GM19467 (cell line): ENCODE data around the gene KRTAP20-4.

ENCODE experiments used
- ATAC-seq: cut with Tn5 transposase; IDR thresholded peaks from one replicate; pipeline ENCODE4 v1.9.1; 2021; ENCODE audit warnings: mild to moderate bottlenecking, moderate library complexity; ENCODE audit not compliant: unreplicated experiment

The KRTAP20-4 gene

DNA sequence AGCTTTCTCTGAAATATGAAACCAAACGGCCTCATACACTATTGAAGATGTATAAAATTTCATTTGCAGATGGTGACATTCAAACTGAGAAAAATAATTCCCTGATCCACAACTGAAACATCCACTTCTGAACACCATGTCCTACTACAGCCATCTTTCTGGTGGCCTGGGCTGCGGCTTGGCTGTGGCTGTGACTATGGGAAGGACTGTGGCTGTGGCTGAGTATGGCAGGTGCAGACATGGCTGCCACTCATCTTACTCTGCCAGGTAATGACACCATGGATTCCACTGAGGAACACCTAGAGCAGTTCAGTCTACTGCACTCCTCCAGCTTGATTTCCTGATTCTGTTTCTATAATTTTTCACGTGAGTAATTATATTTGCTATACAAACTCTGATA lies at the start of gene KRTAP20-4:
Gene KRTAP20-4 (plus strand): TSS at position 106 of the 400 bp plus-strand sequence.
- ATAC-seq = no peak

DNA sequence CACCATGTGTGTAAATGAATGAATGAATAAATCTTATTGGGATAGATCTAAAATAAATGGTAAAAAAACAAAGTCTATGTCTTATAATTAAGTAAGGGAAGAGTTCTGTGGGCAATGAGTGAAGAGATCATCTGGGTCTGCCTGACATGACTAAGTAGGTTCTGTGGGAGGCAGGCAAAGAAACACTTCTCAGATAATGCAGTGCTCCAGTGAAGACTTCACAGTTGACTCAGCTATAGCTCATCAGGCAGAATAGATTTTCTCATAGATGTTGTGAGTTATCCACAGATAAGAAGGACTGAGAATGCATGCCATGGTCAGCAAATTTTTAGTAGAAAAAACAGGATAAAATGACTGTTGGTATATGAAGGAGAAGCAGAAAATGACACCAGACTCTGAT lies 42.7 kb upstream of the KRTAP20-4 start:
- no peak for ATAC-seq

DNA sequence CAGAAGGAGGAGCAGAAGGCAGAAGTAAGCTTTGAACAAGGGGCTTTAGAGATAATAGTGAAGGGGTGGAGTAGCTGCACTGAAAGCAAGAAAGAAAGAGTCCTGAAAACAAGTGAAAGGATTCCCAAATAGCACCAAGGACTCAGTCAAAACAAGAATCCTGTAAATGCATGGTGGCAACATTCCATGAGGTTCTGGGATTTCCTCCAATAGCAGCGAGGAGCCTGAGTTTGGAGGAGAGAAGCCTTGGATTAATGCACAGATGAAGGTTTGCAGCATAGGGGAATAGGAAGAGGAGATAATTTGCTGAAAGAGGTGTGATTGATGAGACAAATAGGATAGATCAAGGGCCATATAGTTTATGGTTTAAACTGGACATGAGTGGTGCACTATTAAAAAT lies 41.1 kb upstream of the KRTAP20-4 start:
- no peak for ATAC-seq

DNA sequence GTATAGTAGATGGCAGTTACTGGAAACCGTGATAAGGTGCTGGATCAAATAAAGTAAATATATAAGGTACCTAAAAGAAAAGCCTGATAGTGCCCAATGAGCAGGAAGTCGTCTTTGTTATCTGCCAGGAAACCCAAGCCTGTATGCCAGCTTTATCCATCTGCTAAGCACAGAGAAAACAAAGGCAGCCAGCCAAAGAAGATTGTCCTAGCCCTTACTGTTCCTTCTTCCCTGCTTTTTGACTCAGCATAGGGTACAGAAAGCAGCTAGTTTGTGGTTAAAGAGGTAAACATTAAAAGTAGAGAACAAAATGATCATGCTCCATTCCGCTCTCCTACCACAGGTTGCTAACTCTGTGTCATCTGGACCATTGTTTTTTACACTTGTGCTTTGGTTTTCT lies 40.3 kb upstream of the KRTAP20-4 start:
- no peak for ATAC-seq

DNA sequence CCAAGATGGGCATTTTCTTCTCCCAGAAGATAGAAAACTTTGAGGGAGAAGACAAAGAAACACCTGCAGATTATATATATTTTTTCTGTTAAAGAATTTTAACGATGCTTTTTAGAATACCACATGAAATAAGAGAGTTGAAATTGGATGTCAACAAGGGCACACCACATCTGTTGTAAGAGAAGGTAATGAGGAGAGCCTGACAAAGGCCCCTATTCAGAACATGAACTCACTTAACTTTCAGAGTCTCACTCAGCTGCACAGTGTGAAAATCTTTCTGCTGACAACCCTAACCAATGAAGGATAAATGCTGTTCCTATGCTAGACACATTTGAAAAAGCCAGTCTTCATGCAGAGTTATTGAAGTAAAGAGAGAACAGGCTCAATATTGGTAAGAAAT lies 37.6 kb upstream of the KRTAP20-4 start:
- ATAC-seq = no peak

DNA sequence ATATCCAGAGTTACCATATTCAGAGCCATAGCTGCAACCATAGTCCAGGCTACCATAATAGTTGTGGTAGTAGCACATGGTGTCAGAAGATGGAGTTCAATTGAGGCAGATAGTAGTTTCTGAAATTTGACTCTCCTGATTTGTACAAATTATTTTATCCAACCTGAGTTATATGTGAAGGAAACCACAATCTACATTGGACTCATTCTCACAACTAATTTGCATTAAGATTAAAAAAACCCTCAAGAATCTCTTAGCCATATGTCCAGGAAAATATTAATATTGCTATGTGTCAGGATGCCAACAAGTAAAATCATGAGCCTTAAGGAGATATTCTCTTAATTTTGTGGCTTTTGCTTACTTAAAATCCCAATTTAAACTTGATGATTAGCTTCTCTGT lies 30.1 kb upstream of the KRTAP20-4 start, which contains the start of gene KRTAP22-2:
Gene KRTAP22-2 (minus strand): TSS at position 101 of the 400 bp plus-strand sequence.
- ATAC-seq = no peak

DNA sequence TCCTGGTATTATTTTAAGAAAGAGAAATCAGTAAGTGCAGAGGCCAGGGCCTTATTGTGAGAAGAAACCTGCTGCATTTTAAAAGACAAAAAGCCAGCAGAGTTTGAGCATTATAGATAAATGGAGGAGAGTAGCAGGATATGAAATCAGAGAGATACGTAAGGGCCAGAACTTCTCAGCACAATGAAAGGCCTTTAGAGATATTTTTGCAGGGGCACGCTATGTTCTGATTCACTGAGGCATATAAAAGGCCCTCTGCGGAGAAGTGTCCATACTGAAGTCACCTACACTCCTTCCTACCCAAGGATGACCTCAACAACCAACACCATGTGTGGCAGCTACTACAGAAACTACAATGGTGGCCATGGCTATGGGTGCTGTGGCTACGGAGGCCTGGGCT lies 28.3 kb upstream of the KRTAP20-4 start, which contains the start of gene KRTAP6-3:
Gene KRTAP6-3 (plus strand): TSS at position 301 of the 400 bp plus-strand sequence. CDS start 6 bp downstream, at position 307.
- ATAC-seq = no peak

DNA sequence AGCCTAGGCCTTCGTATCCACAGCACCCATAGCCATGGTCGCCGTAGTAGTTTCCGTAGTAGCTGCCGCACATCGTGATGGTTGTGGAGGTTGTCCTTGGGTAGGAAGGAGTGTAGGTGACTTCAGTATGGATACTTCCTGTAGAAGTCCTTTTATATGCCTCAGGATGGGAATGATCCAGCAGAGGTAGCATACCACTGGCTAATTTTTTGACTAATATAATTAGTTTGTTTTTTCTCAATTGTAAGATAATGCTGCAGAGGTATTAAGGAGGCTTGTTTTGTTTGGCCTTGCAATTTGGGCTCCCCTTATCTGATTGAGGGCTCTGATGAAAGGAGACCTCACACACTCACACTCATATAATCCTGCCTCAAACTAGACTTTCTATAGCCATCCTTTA lies 21.6 kb upstream of the KRTAP20-4 start, which contains the start of gene KRTAP6-2:
Gene KRTAP6-2 (minus strand): TSS at position 101 of the 400 bp plus-strand sequence. CDS start 28 bp downstream, at position 73.
- ATAC-seq = no peak

DNA sequence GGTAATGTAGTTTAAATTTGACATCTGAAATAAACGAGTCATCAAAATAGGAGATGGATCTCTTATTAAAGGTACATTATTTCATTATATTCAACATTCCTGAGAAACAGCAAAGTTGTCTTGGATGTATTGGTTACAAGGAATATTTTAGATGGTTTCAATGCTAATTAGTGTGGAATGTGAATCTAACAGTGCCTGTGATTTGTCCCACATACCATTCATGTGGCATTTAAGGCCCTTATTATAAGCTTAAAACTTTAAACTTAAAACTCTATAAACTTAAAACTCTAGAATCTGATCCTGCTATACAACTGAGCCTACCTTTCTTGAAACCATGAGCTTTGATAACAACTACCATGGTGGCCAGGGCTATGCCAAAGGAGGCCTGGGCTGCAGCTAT lies 19.6 kb upstream of the KRTAP20-4 start, which contains the start of gene KRTAP22-1:
Gene KRTAP22-1 (plus strand): TSS at position 301 of the 400 bp plus-strand sequence.
- no peak for ATAC-seq

DNA sequence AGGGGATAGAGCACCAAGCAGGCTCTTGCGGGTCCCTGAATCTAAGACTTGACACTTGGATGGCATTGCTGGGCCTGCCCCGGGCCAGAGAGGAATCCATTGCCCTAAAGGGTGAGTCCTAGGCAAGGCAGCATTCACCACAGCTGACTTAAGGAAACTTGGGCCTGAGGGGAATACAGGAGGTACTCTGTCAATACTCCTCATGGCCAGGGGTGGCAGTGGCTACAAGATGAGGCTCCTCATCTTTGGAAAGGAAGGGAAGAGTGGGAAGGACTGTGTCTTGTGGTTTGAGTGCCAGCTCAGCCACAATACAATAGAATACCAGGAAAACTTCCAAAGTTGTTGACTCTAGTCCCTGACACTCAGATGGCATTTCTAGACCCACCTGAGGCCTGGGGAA lies 14.5 kb upstream of the KRTAP20-4 start:
- no peak for ATAC-seq

DNA sequence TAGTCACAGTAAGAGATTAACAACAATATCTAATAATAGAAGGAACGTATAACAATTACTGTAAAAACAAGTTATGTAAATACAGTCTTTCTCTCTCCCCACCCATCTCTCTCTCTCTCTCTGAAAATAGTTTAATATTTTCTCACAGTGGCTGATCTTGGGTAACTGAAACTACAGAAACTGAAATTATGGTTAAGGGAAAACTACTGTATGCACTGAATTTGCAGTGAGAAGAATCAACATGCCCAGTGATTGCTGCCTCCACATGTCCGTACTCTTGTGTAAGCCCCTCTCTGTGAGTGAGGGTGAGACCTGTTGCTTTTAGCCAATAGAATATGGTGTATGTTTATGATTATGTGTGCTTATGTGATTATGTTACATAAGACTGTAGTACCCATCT lies 8.3 kb upstream of the KRTAP20-4 start:
- no peak for ATAC-seq

DNA sequence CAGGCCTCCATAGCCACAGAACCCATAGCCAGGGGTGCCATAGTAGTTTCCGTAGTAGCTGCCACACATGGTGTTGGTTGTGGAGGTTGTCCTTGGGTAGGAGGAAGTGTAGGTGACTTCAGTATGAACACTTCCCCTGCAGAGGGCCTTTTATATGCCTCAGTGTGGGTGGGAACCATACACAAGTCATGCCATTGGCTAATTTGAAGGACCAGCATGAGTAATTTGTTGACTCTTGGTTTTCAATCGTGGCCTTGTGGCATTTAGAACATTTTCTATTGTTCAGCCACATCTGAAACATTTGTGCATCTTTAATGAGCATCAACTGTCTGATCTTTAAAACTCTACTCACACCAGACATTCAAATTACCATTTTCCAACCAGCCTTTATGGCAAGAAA lies 6.6 kb upstream of the KRTAP20-4 start, which contains the start of gene KRTAP6-1:
Gene KRTAP6-1 (minus strand): TSS at position 95 of the 400 bp plus-strand sequence. CDS start 26 bp downstream, at position 69.
- no peak for ATAC-seq

DNA sequence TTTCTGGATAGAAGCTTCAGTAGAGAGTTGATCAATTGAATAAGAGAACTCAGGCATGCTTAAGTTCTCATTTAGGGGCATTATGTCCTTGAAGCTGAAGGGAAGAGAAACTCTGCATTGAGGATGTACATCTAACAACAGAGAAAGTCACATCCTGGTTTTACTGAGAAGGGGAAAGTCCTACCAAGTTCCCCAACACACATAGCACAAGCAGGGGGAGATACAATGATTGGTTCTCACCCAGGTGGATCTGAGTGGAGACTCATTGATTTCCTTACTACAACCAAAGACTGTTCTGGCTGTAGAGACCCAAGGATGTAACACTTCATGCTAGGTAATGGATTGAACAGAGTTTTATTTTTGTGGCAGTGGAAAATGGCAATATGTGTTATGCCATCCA lies 5.2 kb upstream of the KRTAP20-4 start:
- no peak for ATAC-seq

DNA sequence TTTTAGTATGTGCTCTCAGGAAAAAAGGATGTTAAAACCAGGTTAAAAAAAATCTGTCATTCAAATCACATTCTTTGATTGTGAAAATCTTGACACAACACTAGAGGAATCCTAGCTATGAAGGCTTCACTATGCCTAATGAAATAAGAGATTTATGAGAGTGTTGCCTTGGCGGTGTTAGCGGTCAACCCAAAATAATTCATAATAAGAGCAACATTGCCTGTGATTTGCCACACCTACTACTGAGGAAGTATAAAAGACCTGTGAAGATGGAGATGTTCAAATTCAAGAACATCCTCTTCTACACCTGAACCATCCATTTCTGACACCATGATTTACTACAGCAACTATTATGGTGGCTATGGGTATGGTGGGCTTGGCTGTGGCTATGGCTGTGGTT lies 4.3 kb upstream of the KRTAP20-4 start, which contains the start of gene KRTAP20-1:
Gene KRTAP20-1 (plus strand): TSS at position 301 of the 400 bp plus-strand sequence. CDS start 30 bp downstream, at position 331.
- ATAC-seq = no peak

DNA sequence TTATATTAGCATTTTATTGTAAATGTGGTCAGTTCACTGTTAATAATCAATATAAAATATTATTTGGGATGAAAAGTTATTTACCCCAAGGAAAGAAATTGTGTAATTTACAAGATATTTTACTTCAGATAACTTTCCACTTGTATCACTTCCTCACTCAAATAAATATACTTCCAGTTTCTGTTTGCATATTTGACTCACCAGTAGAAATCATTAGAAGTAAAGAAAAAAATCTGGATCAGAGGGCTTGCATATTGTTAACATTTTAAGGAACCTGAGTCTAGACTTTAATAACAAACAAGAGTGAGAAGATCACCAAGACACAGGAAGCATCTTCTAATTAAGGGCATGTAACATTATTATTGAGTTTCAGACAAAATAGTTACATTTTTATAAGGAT lies 347 bp upstream of the KRTAP20-4 start:
- no peak for ATAC-seq

DNA sequence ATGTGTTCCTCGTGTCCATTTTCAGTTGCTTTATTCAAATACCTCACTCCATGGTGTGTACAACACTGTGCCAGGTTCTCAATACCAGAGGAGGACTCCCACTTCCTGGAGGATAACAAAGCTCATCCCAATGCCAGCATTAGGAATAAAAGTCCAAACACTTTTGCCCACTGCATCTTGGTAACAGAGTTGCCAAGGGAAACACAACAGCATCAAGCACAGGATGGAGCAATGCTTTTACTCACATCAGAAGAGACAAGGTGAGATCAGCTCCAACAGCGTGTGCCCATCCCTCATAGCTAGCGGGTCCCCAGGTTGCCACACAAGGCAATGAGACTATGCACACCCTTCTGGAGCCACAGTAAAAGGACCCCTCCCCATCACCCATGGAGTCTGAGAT lies 2.9 kb downstream of the KRTAP20-4 start:
- no peak for ATAC-seq

DNA sequence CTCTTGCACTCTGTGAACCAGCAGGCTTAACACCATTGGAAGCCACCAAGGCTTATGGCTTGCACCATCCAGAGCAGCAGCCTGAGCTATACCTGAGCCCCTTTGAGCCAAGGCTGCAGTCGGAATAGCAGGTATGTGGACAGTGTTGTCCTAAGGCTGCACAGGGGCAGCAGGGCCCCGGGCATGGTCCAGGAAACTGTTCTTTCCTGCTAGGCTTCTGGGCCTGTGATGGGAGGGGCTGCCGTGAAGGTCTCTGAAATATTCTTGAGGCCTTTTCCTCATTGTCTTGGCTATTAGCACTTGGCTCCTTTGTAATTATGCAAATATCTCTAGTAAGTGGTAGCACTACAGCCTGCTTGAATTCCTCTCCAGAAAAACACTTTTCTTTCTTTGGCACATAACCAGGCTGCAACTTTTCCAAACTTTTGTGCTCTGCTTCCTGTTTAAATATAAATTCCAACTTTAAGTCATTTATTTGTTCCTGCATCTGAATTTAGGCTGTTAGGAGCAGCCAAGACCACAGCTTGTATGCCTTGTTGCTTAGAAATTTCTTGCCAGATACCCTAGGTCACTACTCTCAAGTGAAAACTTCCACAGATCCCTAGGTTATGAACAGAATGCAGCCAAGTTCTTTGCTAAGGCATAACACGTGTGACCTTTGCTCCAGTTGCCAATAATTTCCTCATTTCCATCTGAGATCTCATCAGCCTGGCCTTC lies 5.2 kb downstream of the KRTAP20-4 start:
- ATAC-seq = no peak

DNA sequence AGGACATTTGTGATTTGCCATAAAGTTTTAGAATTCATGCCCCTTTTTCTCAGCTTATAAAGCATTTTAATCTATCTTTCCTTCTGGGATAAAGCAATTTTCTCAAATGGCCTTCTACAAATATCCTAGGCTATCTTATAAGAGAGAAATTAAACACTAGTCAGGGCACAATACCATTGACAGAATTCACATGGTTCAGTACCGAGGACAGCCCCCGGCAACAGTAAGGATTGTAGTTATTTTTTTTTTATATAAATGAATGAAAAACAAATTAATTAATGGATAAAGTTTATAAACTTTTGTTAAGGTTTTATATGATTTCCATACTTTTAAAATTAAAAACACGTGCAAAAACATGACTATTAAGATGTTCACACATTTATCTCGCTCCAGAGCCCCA lies 7.7 kb downstream of the KRTAP20-4 start:
- ATAC-seq = no peak

DNA sequence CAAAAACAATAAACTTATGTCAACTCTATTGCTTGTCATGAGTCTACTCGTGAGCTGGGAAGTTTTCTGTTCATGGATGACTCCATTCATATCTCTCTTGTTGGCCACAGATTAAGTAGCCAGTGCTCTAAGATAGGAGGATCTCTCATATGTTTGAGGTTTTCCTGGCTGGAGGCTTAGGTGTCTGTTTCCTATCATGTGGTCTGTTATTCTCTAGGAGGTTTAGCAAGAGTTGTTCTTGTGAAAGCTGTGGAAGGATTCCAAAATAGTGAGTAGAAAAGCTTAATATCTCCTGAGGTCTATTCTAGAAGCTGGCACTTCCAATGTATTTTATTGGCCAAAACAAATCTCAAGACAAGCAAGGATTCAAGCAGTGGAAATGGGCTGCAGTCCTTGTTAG lies 8.8 kb downstream of the KRTAP20-4 start:
- ATAC-seq = no peak

DNA sequence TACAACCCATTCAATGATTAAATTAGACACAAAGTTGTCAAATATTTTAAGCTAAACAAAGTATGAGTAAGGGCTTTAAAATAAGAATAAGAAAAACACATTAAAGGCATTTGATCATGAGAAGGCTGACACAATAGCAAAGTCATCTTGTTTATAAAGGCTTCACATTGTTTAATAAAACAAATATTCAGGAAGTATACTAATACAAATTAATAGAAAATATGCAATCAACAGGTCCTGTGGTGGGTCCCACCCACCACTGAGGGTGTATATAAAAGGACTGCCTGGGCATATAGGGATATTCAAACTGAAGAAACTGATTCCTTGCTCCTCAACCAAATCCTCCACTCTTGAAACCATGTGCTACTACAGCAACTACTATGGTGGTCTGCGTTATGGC lies 14.5 kb downstream of the KRTAP20-4 start, which contains the start of gene KRTAP20-2:
Gene KRTAP20-2 (plus strand): TSS at position 301 of the 400 bp plus-strand sequence. CDS start 58 bp downstream, at position 359.
- ATAC-seq = no peak

DNA sequence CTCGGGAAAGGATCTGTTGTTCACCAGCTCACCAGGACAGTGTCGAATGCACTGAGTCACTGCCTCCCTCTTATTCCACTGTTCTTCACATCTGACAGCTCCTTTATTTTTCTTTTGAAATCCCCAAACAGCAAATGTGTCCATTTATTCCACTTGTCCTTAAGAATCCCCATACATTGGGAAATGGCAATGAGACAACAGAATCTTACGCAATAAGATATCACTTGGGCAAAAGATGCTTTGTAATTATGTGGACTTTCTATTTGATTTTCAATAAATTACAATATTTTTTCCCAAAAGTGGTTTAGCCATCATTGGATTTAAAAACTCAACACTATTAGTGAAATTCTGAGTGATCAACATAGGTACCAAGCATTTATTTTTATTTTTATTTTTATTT lies 18.3 kb downstream of the KRTAP20-4 start:
- ATAC-seq = no peak

DNA sequence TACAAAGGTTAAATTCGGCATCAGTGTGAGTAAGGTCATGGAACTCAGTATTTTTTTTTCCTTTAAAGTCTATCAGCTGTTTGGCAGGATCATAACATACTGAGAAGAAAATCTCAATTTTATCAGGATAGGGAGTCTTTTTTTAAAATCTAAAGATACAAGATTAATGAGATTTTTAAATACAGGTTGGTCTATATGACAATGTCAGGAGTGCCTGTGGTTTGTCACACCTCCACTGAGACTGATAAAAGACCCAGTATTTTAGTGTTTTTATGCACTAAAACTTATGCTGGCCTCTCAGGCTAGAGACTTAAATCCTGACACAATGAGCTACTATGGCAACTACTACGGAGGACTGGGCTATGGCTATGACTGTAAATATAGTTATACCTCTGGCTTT lies 22.1 kb downstream of the KRTAP20-4 start, which contains the start of gene KRTAP20-3:
Gene KRTAP20-3 (plus strand): TSS at position 301 of the 400 bp plus-strand sequence.
- no peak for ATAC-seq
